ENCODE results near the gene ADCYAP1.

The ADCYAP1 gene

DNA sequence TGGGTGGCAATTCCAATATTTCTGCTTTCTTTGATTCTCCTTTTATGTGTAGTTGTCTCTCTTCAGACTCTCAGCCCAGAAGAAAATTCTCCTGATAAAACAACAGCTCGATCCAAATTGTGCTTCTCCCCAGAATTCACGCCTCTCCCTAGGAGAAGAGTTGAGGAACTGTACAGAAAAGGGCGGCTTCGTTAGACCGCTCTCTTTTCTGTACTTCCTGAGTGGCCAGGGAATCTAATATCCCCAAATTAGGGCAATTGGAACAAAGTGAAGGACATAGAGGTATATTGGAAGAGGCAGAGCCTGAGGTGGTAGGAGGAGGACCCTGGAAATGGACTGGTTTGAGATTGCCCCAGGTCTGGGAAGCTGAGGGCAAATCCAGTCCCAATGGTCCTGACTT lies 5.6 kb downstream of the ADCYAP1 start:
- DNase-seq (ENCODE audit: low read depth): no peak

DNA sequence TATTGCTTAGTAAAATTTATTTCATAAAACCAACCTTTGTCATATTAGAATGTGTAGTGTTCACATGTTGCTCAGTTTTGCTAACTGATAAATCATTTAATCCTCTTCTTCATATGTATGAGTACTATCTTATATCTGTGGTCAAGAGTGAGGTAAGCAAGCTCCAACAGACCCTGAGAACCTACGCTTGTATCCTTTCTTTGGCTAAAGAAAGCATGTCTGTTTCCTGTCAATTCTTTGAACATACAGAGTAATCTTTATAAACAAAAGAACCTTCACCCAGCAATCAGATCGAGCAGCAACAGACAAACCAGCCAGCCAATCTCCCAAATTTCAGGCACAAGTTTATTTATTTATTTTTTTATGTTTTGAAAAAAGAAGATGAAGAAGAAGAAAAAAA lies 6.4 kb downstream of the ADCYAP1 start:
- no peak for DNase-seq (ENCODE audit: low read depth)

DNA sequence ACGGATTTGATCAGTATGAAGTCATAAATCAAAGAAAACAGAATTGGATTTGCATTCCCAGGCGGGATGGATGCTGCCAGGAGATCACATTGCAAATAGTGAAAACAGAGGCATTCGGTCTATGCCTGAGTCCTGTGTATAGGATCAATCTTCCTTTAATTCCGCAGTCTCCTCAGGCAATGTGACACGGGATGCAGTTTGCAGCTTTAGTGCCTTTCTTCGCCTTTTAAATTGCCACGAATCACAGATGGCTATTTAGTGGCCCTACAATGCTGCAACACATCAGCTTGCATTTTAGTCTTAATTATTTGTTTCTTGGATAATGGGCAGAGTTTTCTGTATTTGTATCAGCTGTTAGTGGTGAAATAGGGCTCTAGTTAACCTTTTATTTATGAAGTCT lies 6.8 kb downstream of the ADCYAP1 start:
- DNase-seq (ENCODE audit: low read depth): no peak

DNA sequence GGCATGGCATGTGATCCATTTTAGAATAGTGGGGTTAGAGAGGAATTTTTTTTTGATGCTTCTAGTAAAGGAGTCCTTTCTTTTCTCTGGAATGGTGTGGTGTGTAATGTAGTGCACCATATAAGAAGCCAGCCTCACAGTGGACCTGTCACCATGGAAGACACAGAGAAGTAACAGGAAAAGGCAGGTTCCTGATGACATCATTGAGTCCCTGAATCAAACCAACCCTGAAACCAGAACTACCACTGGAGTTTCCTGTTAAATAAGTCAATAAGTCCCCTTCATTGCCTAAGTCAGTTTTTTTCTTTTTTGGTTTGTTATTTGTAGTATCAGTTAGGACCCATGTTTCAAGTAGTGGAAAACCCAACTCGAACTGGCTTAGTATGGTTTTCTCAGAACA lies 11.9 kb downstream of the ADCYAP1 start:
- no peak for DNase-seq (ENCODE audit: low read depth)

DNA sequence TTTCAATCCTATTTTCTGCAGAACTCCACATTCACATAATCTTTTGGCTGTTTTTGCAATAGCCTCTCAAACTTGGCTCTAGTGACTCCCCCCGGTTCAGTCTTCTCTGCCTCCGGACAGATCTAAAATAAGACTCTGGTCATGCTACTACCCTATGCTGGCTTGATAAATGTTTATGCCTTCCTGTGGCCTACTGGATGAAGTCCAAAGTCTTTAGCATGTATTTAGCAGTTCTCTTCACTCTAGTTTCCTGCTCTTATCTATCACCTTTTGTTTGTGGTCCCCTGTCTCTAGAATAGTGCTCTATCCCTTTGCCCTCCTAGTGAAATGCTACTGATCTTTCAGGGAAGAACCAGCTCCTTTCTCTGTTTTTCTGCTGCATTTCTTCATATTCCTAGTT lies 14.4 kb downstream of the ADCYAP1 start:
- no peak for DNase-seq (ENCODE audit: low read depth)

DNA sequence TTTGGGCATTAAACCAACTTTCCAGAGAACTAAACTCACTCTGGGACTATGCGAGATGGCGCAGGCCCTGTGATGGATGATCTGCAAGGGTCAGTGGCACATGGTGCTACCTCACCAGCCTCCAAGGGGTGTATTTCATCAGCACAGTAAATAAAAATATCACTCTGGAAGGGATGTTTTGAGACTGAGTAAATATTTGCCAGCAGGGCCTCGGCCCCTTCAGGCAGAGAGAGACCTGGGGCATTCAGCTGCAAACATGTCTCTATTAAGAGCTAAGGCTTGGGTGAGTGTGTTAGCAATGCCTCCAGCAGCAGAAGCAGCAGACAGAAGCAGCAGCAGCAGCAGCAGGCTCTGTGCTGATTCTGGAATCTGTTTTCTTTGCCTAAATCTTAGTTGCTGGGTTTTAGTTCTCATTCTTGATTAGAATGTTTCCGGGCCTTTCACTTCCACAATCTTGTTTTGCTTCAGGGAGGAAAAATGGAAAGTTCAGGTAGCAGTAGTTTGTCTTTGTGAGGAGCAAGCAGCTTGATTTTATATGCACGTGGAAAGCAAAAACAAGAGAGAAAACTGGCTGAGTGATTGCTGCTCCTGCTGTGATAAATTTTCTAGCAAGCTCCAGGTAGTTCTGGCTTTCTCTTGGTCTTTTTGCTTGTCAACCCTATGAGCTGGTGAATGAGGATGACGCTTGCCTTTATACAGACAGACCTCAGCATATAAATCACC lies 18.6 kb downstream of the ADCYAP1 start:
- no peak for DNase-seq (ENCODE audit: low read depth)

DNA sequence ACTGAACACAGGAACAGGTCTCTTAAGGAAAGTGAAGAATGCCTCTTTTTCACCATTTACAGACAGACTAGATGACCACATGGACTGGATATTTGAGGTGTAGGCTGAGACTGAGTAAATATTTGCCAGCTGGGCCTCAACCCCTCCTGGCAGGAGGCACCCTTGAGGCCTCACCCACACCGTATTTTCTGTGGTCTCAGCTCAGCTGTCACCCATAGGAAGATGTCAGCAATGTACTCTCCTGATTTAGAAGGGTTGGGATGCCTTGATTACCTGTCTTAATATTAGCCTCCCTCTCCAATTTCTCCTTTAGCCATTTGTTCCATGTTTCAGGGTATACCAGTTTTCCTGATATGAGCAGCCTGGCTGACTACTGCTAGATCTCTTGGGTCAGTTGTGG lies 20.3 kb downstream of the ADCYAP1 start:
- DNase-seq (ENCODE audit: low read depth): no peak

DNA sequence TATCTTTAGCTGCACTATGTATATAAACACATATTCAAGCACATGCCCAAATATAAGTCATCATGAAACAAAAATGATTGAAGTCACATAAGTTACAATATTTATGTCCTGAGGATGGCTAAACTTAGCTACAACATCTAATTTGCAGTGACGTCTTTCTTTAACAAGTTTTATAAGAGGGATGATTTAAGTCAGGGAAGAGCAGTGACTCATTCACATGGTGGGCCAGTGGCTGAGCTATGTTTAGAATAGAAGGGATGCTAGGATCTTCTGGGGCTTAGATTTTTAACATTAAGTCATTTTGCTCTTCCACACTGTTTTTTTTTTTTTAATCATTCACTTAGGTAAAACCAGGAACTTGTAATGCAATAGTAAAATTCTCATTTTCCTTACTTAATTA lies 22.3 kb downstream of the ADCYAP1 start:
- DNase-seq (ENCODE audit: low read depth): no peak

DNA sequence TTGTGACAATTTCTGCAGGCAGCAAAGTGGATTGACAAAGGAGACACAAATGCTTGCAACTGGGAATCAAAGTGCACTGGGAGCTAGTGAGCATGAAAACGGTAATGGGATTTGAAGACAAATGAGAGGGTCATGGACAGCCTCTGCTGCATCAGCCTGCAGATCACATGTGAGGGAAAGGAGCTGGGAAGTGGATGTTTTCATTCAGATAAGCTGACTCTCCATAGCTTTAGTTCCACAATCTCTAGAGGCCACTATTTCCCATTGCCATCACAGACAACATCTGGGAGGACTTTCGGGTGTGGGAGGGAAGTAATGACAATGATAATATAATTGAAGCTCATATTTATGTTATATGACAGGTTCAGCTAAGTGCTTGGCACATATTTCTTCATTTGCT lies 28.4 kb downstream of the ADCYAP1 start:
- DNase-seq (ENCODE audit: low read depth): no peak

DNA sequence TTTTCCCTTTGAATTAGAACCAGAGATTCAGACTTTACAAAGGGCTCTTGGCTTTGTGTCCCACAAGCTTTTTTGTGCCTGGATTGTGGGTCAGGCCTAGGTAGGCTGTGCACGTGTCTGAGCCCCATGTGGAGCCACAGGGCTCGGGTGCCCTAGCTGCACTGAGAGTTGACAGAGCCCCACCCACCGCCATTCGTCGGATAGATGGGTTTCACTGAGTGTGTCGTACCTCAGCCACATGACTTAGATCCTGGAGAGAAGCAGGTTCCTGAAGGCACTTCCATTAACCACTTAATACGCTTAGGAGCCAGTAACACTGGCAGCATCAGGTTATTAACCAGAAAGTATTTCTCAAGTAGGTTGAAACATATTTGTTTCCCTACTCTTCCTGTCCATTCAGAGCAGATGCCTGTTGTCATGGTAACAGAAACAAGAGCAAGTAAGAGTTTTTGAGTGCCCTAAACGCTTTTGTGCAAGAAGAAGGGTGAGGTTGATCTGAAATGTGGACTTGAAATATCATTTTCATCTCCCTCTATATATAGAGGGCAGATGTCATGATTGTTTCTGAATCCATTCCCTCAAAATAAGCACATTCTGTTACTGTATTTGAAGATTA lies 30.0 kb downstream of the ADCYAP1 start:
- no peak for DNase-seq (ENCODE audit: low read depth)

DNA sequence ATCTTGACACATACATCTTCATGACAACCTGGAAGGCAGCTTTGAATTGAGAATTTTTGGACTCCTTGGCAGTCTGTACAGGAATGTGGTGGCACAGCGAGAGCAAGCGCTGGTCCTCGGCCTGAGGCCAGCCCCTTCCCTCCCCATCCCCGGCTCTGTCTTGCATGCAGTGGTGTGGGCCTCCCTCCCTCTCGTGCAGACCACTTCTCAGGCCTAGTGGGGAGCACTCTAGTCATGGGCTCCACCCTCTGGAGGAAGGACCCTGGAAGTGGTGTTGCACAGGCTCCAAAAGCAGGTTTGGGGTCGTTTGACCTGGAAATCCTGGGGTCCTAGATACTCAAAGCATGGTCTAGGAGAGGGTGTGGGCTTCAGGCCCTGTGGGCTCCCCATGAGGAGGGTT lies 32.3 kb downstream of the ADCYAP1 start:
- no peak for DNase-seq (ENCODE audit: low read depth)

DNA sequence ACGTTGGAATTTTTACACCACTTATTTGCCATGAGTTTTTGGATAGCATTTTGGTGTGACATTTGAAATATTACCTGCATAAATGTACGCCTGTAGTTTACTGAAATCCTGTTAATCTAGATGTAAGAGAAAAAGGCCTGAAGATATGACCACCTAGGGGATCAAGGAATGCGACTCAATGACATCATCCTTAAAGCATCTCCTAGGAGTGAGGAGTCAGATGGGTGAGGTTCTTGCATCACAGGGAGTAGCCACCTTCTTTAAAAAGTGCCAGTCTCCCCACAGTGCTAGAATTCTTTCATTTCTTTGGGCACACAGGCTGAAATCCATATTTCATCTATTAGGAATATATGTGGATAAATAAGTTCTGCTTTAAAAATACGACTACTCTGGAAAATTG lies 34.5 kb downstream of the ADCYAP1 start:
- DNase-seq (ENCODE audit: low read depth): no peak

DNA sequence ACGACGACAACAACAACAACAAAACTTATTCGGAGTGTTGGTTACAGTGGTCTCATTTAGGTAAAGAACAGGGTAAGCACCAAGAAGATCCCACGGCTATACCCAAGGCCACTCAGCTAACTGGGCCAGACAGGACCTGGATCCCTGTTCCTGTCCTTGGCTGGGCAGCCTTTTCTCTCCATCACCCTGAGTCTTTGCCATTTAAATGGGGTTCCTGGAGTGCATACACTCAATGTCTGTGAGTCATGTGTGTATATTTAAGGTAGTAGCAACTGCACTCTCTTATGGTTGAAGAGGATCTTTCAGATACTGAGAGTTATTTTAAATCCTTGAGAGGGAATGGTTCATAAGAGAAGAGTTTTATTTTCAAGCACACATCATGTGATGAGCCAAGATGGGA lies 35.3 kb downstream of the ADCYAP1 start:
- no peak for DNase-seq (ENCODE audit: low read depth)

DNA sequence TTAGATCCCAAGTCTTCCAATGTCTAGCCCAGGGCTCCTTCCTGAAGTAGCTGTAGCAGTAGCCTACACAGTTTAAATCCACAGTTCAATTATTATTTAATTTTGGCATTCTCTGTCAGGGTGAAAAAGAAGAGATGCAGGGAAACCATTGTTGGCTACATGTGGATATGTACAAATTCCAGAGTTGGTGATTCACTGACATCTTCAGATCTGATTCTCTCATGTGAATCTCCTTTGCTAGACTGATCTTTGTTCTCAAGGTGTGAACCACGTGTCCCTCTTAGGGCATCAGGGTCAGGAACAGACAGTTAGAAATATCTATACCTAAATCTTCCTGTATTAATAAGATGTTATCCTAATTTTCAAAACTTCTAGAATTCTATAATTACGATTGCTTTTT lies 36.7 kb downstream of the ADCYAP1 start:
- DNase-seq (ENCODE audit: low read depth): no peak

DNA sequence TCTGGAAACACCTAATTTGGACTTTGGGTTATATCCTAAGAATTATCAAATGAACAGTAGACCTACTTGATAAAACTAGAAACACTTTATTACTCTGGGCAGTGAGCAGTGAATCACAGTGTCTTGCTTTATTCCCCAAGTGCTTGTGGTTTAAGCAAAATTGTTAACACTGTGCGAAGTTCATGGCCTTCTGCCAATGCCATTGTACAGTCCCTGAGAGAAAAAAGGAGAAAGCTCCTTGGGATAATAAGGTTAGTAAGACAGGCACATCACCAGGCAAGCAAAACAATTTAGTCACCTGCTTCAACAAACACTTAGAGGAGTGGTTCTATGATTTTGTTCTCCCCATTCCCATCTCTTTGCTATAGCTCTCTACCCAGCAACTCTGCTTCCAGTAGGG lies 39.8 kb downstream of the ADCYAP1 start:
- peak; percentile 39 for DNase-seq (ENCODE audit: low read depth)

DNA sequence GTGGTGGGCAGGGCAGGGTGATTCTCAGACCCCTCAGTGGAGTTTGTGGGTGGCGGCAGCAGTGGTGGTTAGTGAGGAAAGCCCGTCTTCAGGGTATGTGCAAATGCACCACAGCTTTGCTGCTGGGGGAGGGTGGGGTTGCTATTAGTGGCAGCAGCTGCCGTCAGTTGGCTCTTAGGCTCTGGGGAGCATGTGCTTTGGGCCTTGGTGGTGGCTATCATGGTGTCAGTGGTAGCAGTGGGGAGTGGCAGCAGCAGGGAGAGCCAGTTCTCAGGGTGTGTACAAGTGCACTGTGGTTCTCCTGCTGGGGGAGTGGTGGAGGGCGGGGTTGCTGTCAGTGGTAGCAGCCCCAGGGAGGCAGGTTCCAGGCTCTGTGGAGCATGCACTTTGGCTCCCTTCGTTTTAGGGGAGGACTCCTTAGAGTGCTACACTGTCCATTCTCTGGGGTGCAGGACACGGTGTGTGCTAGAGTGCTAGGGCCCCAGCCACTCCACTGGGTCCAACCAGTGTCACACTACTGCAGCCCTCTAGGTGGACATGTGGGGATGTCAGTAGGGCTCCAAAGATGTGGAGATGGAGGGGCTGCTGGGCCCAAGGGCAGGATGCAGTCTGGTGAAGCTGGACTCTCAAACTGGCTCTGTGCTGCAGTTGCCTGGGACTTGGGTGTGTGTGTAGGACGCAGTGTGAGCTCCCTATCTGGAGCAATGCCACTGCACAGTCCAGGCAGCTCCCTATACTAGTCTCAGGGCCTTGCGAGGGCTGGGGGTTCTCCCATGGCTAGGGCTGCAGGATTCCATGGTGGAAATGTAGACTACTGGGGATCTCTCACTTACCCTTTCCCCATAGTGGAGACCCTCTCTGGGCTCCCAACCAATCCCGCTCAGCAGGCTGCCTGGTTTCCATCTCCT lies 45.3 kb downstream of the ADCYAP1 start:
- DNase-seq (ENCODE audit: low read depth): no peak

DNA sequence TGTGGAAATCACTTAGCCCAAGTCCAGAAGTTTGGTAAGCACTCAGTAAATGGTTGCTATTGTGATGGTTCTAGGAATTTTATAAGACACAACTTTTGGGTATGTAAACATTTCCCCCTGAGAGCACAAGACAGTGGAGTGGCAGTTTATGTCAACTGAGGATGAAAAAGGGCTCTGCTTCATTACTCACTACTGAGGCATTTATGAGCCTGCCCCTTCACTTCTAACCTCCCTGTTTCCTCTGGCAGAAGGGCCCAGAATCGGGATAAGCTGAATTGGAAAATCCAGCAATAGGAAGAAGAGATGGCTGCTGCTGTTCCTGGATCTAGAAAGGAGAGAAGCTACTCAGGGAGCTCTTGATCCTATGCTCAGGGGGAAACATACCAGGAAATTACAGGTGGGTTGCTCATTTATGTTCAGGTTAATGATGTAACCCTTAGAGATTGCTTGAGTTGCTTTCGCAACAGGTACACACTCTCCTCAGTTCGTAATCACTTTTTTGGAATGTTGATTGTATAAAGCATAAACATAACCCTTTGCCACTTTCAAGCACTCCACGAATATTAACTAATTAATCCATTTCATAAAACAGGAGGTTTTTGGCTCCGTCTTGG lies 46.3 kb downstream of the ADCYAP1 start:
- no peak for DNase-seq (ENCODE audit: low read depth)

DNA sequence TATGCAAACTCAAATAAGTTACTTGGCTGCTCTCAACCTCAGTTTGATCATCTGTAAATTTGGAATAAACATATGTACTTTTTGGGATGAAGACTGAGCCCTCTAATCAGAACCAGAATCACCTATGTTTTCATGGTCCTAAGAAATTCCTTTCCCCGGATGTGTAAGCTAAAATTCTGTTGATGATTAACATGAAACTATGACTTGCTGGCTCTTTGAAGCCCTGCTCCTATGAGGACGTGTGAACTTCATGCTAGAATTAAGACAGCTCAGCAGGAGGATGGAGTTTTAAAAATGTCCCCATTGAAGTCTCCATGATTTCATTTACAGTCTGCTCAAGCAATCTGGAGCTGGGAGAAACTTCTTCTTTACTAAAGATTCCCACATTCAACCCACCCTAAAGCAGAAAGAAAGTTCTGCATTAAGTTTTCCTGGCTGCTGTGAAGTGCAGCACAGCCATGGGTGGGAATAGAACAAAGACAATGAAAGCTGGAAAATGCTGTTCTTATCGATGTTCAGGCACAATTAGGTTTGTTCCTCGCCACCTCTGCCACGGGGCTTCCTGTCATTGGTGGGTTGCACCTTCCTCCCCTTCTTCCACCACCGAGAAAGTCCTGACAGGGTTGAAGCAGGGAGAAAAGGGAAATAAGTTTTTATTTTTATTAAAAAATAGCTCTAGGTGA lies 50.9 kb downstream of the ADCYAP1 start:
- no peak for DNase-seq (ENCODE audit: low read depth)

DNA sequence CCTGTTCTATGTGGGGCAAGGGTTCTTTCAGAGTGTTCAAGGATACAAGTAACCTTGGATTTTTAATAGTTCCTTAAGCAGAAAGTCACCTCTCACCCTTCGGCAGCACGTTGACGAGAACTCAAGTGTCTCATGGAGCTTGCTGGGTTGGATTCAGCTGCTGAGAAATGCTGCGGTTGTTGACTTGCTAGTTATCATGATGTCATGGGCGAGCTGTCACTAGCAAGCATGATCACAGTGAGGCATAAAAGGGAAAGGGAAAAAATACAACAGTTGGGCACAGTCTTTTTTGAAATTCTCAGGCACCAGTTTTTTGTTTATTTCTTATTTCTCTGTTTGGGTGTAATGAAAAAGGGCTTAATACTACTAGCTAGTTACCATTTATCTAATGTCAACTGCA lies 53.2 kb downstream of the ADCYAP1 start:
- no peak for DNase-seq (ENCODE audit: low read depth)

DNA sequence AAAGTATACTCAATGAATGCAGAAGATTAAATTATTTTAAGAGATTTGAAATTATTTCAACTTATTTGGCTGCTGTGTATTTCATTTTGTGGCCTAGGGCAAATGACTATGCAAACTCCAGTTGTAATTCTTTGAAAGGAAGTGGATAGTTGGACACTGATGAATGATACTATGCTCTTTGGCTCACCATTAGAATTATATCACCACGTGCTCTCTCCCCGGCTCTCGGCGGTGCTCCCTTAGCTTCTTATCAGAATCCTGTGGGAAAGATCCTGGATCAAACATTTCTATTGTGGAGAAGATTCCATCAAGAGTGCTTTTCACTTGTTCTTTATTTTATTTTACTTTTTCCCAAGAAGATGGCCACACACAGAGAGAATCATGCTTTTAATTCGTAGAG lies 55.2 kb downstream of the ADCYAP1 start:
- DNase-seq (ENCODE audit: low read depth): no peak
